Left ventricle myocardium superior (tissue), 1 donor: ENCODE data around the gene SULT1B1. TPM values are rescaled to one million over a fixed set of nuclear protein-coding genes. Genes with fewer than 3 reads are reported as not detected.
"Not testable (repeated sequence)": the region's sequence is repeated elsewhere in the genome, so short reads cannot be mapped to it uniquely, and the experiment has no call there.

Source experiments
- ATAC-seq: fragments of 200-7000 bp; cut with Tn5 transposase; one replicate; pipeline ENCODE4 v1.9.1; 2020; ENCODE audit warnings: mild to moderate bottlenecking, moderate library complexity
- DNase-seq: peaks from one replicate; pipeline ENCODE4 v3.0.0-alpha.2; 2020
- intact Hi-C: fragments of 100-400 bp; cut with micrococcal nuclease; formaldehyde crosslinking; loops from one replicate; pipeline ENCODE4 v1.11.0; 2022
- long read RNA-seq: library from polyadenylated mRNA; unstranded; transcript quantifications from one replicate; pipeline ENCODE4 v2.0.0, GENCODE V29; 2021
- total RNA-seq: library from RNA; stranded (reverse); fragmentation: NEBNext Ultra II Directional; extraction: Animal tissue kit (Norgen Biotek cat#: 25700); gene quantifications from one replicate; pipeline ENCODE4 v1.2.1, GENCODE V29; 2021
- donor health status: DM: no; HTN: yes; CAD: no; lungs with severe emphysema.

SULT1B1 gene
- total RNA-seq = 0.57 TPM
- long read RNA-seq = 0 reads

GRCh38 chr4:69760455-69760854 lies at the start of gene SULT1B1:
Gene SULT1B1, minus strand, starts transcription at chr4:69760620. Its CDS starts 5,403 bp downstream, at chr4:69755217.
- intact Hi-C loops = no loop called here
- ATAC-seq = peak; percentile 67
- peak; percentile 18 for DNase-seq

DNA sequence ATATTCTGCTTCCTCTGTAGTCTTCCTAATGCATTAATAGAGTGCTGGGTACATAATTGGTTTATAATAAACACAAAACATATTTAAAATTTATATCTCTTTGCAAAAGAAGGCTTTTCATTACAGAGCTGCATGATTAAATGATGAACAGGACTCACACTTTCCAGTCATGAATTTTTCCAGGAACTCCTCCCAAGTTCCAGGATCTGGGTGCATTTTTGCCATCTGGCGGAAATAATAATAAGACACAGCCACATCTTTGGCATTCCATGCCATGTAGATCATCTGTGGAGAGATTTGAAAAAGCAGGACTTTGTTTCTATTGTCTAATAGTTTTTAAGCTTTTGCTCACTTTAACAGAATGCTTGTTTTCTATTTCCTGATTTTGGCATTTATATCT lies 40.2 kb upstream of the SULT1B1 start:
- intact Hi-C loops = no loop called here
- DNase-seq (no peak), ATAC-seq (no peak)

GRCh38 chr4:69799337-69799736 lies 38.9 kb upstream of the SULT1B1 start:
- ATAC-seq = no peak
- no peak for DNase-seq

DNA sequence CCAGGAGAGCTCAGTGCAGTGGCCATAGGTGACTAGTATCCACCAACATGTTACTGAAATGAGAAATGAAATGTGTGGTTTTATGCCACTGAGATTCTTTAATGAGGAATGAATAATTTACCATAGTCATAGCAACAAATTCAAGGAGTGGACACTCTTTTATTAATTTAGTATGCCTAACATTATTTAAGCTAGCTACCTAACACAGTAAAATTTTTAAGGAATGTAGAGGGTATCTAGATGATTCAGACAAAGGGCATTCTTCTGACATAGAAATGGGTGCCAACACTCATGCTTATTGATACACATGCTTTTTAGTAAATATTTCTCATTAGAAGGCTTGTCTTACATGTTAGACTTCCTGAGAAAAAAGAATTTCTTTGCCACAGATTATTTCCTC lies 33.3 kb upstream of the SULT1B1 start:
- ATAC-seq (no peak), DNase-seq (no peak)
- intact Hi-C loops = no loop called here

More at GRCh38 chr4:69799337-69799736, 38.9 kb upstream of the SULT1B1 start:
- intact Hi-C loops = no loop called here

DNA sequence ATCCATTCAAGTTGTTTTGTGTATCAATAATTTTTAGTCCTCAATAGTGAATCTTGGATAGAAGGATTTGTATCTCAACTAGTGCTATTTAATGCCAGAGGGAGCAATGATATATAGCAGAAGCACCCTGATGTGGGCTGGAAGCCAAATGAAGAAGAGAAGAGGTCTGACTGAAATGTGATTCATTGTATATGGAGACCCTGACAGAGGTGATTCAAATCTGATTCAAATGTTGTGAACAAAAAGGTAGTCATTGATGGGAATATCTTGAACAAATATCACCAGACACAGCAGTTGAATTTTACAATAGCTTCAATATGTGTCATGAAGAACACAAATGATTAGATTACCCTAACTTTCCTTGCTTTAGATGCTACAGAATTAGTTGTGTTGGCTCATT lies 27.5 kb upstream of the SULT1B1 start:
- intact Hi-C loops = no loop called here
- ATAC-seq = no peak
- no peak for DNase-seq

DNA sequence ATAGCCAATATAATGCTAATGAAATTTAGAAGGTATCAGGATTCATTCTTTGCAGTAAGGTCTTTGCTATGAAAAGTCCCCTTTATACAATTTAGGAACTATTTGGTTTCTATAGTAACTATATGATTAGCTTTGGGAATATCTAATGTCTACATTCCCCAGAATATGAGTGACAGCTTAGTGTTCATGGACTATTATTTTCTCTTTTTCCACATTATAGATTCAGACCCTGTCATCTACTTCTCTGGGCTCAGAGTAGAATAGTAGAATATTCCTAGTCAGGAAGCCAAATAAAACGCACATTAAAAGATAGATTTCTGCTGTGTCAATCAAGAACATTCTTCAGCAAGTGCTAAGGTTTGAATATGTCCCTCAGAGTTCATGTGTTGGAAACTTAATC lies 26.1 kb upstream of the SULT1B1 start:
- DNase-seq (no peak), ATAC-seq (no peak)
- intact Hi-C loops = no loop called here

GRCh38 chr4:69785211-69785831 lies 24.9 kb upstream of the SULT1B1 start:
- ATAC-seq (no peak), DNase-seq (no peak)
- intact Hi-C loops = no loop called here

DNA sequence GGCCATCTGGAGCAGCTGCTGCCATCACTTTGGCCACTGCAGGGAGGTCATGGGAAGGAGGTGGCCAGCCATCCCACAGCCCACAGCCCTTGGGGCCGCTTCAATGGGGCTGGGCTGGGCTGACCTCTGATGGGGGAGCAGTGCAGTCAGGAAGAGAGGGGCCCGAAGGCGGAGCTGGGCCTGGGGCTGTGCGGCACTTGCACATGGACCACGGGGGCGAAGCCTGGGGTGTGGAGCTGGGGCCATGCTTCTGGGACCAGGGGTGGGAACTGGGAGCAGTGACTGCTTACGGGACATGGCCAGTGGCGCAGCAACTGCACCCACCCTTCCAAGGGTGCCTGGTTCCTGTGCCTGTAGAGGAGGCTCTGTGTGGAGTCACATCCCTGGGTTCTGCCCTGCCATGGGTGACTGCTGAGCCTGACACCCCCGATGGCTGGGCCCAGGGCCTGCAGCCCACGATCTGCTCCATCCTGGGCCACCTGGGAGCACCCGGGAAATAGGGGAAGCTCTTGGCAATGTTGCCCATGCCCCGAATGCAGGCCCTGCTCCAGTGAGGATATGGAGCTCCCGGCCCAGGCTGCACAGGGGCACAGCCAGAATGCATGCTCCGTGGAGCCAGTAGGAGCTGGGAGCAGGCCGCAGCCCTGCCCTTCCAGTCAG lies 22.4 kb upstream of the SULT1B1 start:
- DNase-seq (peak; percentile 19), ATAC-seq (no peak)
- intact Hi-C loops = no loop called here

DNA sequence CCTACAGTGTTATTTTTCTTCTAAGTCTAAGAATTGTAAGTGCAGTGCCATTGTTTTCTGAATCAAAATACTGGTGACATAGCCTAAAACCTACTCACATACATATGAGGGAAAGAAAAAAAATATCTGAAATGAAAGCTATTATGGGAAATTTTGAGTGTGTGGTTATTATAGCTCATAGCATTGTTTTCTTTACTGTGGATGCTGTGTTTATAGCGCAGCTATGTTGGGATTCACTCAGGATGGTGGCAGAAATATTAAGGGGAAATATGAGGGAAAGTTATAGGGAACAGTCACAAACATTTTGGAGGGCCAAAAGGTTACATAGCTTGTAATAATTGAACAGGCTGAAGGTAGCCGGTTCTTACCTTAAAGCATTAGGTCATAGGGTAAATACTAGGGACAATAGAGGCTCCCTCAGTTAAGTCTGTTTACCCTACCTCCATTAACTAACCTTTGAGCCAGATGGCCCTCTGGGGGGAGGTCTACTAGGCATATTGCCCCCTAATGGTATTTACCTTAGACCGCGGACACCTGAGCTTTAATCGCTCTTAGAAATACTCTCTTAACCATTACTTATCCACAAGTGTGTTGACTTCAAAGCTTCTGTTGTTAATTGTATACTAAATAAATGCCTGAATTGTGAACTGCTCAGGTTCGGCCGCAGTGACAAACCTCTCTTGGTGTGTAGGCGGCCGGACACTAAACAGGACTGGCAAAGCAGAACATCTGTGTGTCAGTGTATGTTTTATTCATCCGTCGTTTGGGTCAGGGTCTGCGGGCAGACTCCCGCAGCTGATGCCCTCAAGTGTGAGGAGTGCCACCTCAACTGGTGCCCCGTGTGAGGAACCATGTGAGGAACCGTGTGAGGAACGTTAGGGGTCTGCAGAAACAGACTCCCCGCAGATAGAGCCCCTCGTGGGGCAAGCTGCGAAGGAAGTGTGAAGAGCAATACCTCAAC lies 21.3 kb upstream of the SULT1B1 start:
- DNase-seq (peak; percentile 14), ATAC-seq (no peak)
- intact Hi-C loops = no loop called here

GRCh38 chr4:69780141-69780540 lies 19.7 kb upstream of the SULT1B1 start:
- ATAC-seq = no peak
- intact Hi-C loops = no loop called here
- DNase-seq = no peak

- no peak for ATAC-seq
- intact Hi-C loops = no loop called here
- DNase-seq = no peak
Measured at GRCh38 chr4:69776696-69777095, 16.3 kb upstream of the SULT1B1 start.

GRCh38 chr4:69775321-69775867 lies 15.0 kb upstream of the SULT1B1 start:
- DNase-seq (no peak), ATAC-seq (no peak)
- intact Hi-C loops = no loop called here

DNA sequence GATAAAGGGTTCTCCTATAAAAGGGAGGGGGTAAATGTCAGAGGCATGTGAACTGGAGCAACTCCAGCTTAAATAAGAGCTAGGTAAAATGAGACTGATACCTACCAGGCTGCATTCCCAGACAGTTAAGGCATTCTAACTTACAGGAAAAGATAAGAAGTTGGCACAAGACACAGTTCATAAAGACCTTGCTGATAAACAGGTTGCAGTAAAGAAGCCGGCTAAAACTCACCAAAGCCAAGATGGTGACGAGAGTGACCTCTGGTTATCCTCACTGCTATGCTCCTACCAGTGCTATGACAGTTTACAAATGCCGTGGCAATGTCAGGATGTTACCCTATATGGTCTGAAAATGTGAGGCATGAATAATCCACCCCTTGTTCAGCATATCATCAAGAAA lies 13.1 kb upstream of the SULT1B1 start:
- no peak for ATAC-seq
- DNase-seq = no peak
- intact Hi-C loops = no loop called here

DNA sequence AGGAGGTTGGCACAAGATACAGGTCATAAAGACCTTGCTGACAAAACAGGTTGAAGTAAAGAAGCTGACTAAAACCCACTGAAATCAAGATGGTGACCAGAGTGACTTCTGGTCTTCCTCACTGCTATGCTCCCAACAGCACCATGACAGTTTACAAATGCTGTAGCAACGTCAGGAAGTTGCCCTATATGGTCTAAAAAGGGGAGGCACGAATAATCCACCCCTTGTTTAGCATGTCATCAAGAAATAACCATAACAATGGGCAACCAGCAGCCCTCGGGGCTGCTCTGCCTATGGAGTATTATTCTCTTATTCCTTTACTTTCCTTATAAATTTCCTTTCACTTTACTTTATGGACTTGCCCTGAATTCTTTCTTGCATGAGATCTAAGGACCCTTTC lies 8.1 kb upstream of the SULT1B1 start:
- ATAC-seq, DNase-seq, intact Hi-C loops: not testable (repeated sequence)

DNA sequence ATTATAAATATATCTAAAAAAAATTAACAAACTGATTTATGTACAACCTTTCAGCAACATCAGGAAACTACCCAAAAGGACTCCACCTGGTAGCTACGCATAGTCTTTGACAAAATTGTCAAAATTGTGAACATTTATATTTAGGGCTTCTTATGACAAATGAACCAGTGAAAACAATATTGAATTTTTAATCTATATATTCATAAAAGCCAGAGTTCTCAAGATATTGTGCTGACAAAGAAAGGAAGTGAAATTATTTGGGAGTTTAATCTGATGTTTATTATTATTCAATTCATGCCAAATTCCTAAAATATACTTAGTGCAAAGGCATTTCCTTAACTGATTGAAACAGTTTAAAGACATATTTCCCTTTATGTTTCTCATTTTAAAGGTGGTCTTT lies 5.3 kb upstream of the SULT1B1 start:
- intact Hi-C loops = no loop called here
- DNase-seq (no peak), ATAC-seq (no peak)

DNA sequence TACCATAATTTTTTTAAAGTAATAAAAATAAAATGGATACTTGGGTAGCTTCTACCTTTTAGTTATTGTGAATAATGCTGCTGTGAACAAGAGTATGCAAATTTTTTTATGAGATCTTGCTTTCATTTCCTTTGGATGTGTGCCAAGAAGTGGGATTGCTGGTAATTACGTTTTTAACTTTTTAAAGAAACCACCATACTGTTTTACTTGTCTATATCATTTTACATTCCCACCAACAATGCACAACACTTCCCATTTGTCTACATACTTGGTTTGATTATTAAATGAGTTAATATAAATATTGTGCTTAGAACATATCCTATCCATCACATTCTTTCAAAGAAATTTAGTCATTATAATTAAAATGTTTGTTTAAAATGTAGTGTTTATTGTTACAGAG lies 3.9 kb upstream of the SULT1B1 start:
- intact Hi-C loops = no loop called here
- DNase-seq (no peak), ATAC-seq (no peak)

- intact Hi-C loops = no loop called here
- DNase-seq = no peak
- no peak for ATAC-seq
Measured at GRCh38 chr4:69763233-69763632, 2.8 kb upstream of the SULT1B1 start.

DNA sequence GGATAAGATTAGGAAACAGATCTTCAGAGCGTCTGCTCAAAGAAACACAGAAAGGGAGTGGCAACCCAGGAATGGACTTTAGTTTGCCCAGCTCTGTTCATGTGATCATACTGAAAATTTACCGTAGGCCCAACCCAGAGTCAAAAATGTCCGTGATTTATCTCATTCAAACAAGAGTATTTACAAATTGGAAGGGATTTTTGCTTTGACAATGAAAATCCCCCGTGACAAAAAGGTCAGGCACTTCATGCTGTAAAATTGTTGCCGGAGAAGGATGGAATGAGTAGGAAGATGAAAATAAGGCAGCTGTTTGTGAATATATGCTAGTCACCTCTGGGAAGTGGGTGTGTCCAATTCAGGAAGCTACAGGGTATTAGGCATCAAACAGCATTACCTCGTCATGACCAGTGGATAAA lies 1.2 kb downstream of the SULT1B1 start:
- ATAC-seq = no peak
- intact Hi-C loops = no loop called here
- no peak for DNase-seq

- DNase-seq = no peak
- no peak for ATAC-seq
- intact Hi-C loops = no loop called here
Measured at GRCh38 chr4:69757464-69757863, 3.0 kb downstream of the SULT1B1 start.
